HepG2 (cell line): Measurements from ENCODE around the gene SLC29A2. TPM values are rescaled to one million over a fixed set of nuclear protein-coding genes. Genes with fewer than 3 reads are reported as not detected.

Experiments
- BATF2 ChIP-seq: sonication (generic); formaldehyde crosslinking; IDR thresholded peaks from 2 replicates; pipeline ENCODE4 v1.8.0; 2022; ENCODE audit warnings: mild to moderate bottlenecking, missing genetic modification reagents, moderate library complexity
- CBX1 ChIP-seq: IDR thresholded peaks from one replicate; pipeline ENCODE4 v1.6.1; 2016; ENCODE audit warnings: antibody characterized with exemption, low read depth
- CCDC6 ChIP-seq: sonication (generic); formaldehyde crosslinking; IDR thresholded peaks from 2 replicates; pipeline ENCODE4 v1.8.1; 2022; ENCODE audit warnings: mild to moderate bottlenecking, missing genetic modification reagents, moderate library complexity
- CHD4 ChIP-seq: fragments of 200-600 bp; sonication (generic); IDR thresholded peaks from 2 replicates; pipeline ENCODE4 v1.7.0; 2017; ENCODE audit warnings: mild to moderate bottlenecking, low read length, borderline replicate concordance
- DMAP1 ChIP-seq: IDR thresholded peaks from 2 replicates; pipeline ENCODE4 v1.6.1; 2016
- GZF1 ChIP-seq: sonication (generic); formaldehyde crosslinking; IDR thresholded peaks from 2 replicates; pipeline ENCODE4 v1.5.1; 2020; ENCODE audit warnings: mild to moderate bottlenecking, missing genetic modification reagents
- HIVEP1 ChIP-seq: sonication (generic); formaldehyde crosslinking; IDR thresholded peaks from 2 replicates; pipeline ENCODE4 v1.4.0; 2020; ENCODE audit warnings: mild to moderate bottlenecking, missing genetic modification reagents
- MTA1 ChIP-seq: sonication (generic); formaldehyde crosslinking; IDR thresholded peaks from 2 replicates; pipeline ENCODE4 v1.4.0; 2020; ENCODE audit warnings: missing genetic modification reagents, mild to moderate bottlenecking, borderline replicate concordance
- NCOA5 ChIP-seq: sonication (generic); formaldehyde crosslinking; IDR thresholded peaks from 2 replicates; pipeline ENCODE4 v1.4.0; 2020; ENCODE audit warnings: missing genetic modification reagents
- NPAS2 ChIP-seq: sonication (generic); formaldehyde crosslinking; IDR thresholded peaks from 2 replicates; pipeline ENCODE4 v1.8.0; 2022; ENCODE audit warnings: mild to moderate bottlenecking, missing genetic modification reagents, borderline replicate concordance
- NR3C1 ChIP-seq: sonication (generic); formaldehyde crosslinking; IDR thresholded peaks from 2 replicates; pipeline ENCODE4 v1.4.0; 2020; ENCODE audit warnings: missing genetic modification reagents
- PAX8 ChIP-seq: sonication (generic); formaldehyde crosslinking; IDR thresholded peaks from 2 replicates; pipeline ENCODE4 v1.8.0; 2022; ENCODE audit warnings: mild to moderate bottlenecking, missing genetic modification reagents, borderline replicate concordance
- PHF21A ChIP-seq: sonication (generic); formaldehyde crosslinking; IDR thresholded peaks from 2 replicates; pipeline ENCODE4 v1.5.0; 2020; ENCODE audit warnings: mild to moderate bottlenecking, missing genetic modification reagents
- POLR2A ChIP-seq, 2 experiments: IDR thresholded peaks; 2 replicates each; pipeline ENCODE4 v1.6.1; 2011; ENCODE audit warnings: low read depth in 2 of 2, low read length in 2 of 2, mild to moderate bottlenecking in 1 of 2, moderate library complexity in 1 of 2; ENCODE audit not compliant: insufficient read depth in 1 of 2
- SIX4 ChIP-seq: sonication (generic); formaldehyde crosslinking; IDR thresholded peaks from 2 replicates; pipeline ENCODE4 v1.4.0; 2020; ENCODE audit warnings: missing genetic modification reagents
- SNAI1 ChIP-seq: sonication (generic); formaldehyde crosslinking; IDR thresholded peaks from 2 replicates; pipeline ENCODE4 v1.5.0; 2020; ENCODE audit warnings: mild to moderate bottlenecking, missing genetic modification reagents, borderline replicate concordance
- SOX5 ChIP-seq: IDR thresholded peaks from 2 replicates; pipeline ENCODE4 v1.6.1; 2016; ENCODE audit warnings: borderline replicate concordance
- TARDBP ChIP-seq: sonication (generic); formaldehyde crosslinking; IDR thresholded peaks from 2 replicates; pipeline ENCODE4 v1.8.0; 2022; ENCODE audit warnings: mild to moderate bottlenecking, missing genetic modification reagents
- ZBTB26 ChIP-seq: IDR thresholded peaks from 2 replicates; pipeline ENCODE4 v1.6.1; 2016; ENCODE audit warnings: missing compliant biosample characterization, missing genetic modification reagents, borderline replicate concordance
- ZBTB4 ChIP-seq: sonication (generic); formaldehyde crosslinking; IDR thresholded peaks from 2 replicates; pipeline ENCODE4 v1.4.0; 2020; ENCODE audit warnings: missing genetic modification reagents, mild to moderate bottlenecking, borderline replicate concordance
- ZNF205 ChIP-seq: IDR thresholded peaks from 2 replicates; pipeline ENCODE4 v1.6.1; 2018; ENCODE audit warnings: missing biosample characterization, missing genetic modification reagents
- ZNF382 ChIP-seq: sonication (generic); formaldehyde crosslinking; IDR thresholded peaks from 2 replicates; pipeline ENCODE4 v1.5.0; 2020; ENCODE audit warnings: missing genetic modification reagents, mild to moderate bottlenecking, borderline replicate concordance
- ZNF446 ChIP-seq: sonication (generic); formaldehyde crosslinking; IDR thresholded peaks from 2 replicates; pipeline ENCODE4 v1.5.0; 2020; ENCODE audit warnings: mild to moderate bottlenecking, missing genetic modification reagents
- ZNF570 ChIP-seq: sonication (generic); formaldehyde crosslinking; IDR thresholded peaks from 2 replicates; pipeline ENCODE4 v1.4.0; 2020; ENCODE audit warnings: mild to moderate bottlenecking, missing genetic modification reagents, borderline replicate concordance
- ZNF670 ChIP-seq: sonication (generic); formaldehyde crosslinking; IDR thresholded peaks from 2 replicates; pipeline ENCODE4 v1.8.0; 2022; ENCODE audit warnings: mild to moderate bottlenecking, missing genetic modification reagents, borderline replicate concordance
- ZNF746 ChIP-seq: sonication (generic); formaldehyde crosslinking; IDR thresholded peaks from 2 replicates; pipeline ENCODE4 v1.8.0; 2022; ENCODE audit warnings: mild to moderate bottlenecking, missing genetic modification reagents
- ZNF768 ChIP-seq: sonication (generic); formaldehyde crosslinking; IDR thresholded peaks from 2 replicates; pipeline ENCODE4 v1.4.0; 2020; ENCODE audit warnings: missing genetic modification reagents
- polyA plus RNA-seq, 8 experiments: library from polyadenylated mRNA; depleted of rRNA in 3 of 8; stranded (reverse) in 7 of 8; unstranded in 1 of 8; fragments of >200 nt; fragmentation: Illumina TruSeq in 4 of 8; extraction: Trizol in 4 of 8; gene quantifications; 2 replicates each; pipeline versions ENCODE4 v1.2.1 to v1.2.3, GENCODE V29; 2011 to 2016; ENCODE audit warnings: low read depth in 4 of 8, missing spikeins in 1 of 8, mixed read lengths in 1 of 8; ENCODE audit not compliant: insufficient read depth in 1 of 8
- total RNA-seq, 5 experiments: library from RNA; depleted of rRNA; stranded (reverse); fragments of >200 nt; fragmentation: Illumina TruSeq; extraction: Trizol; gene quantifications; 2 replicates each; pipeline ENCODE4 v1.2.3, GENCODE V29; 2016; ENCODE audit warnings: low read depth in 1 of 5

SLC29A2 gene
- total and polyA plus RNA-seq, 2 of the 13 experiments (the other 11 are each of a cell fraction or from before 2014, with no cell fraction given): 0.63 to 0.66 TPM

GRCh38 chr11:66328302-66329144 lies 43.0 kb downstream of the SLC29A2 start (continued):
- TF ChIP-seq HIVEP1: peak; percentile 66; the same call in 1 of the 2 replicates
- no peak for TF ChIP-seq ZNF670 (CRISPR knock-in tag)
- TF ChIP-seq ZBTB4 (CRISPR knock-in tag): 0 out of 2 replicates have a peak, but pooled peaks have one; percentile 27
- TF ChIP-seq ZNF382: no peak
- TF ChIP-seq ZNF570 (CRISPR knock-in tag): no peak
- peak; percentile 56; the same call in 1 of the 2 replicates for TF ChIP-seq SOX5
- peak; percentile 72; the same call in 1 of the 2 replicates for TF ChIP-seq GZF1 (CRISPR knock-in tag)
- TF ChIP-seq TARDBP (CRISPR knock-in tag): peak; percentile 55; the same call in 1 of the 2 replicates
- TF ChIP-seq DMAP1: peak; percentile 90
- no peak for TF ChIP-seq SNAI1 (CRISPR knock-in tag)
- TF ChIP-seq PHF21A: peak; percentile 64; the same call in 1 of the 2 replicates
- no peak for TF ChIP-seq ZNF446 (CRISPR knock-in tag)
- TF ChIP-seq MTA1 (CRISPR knock-in tag): no peak; the same call in 1 of the 2 replicates
- TF ChIP-seq ZNF768 (CRISPR knock-in tag): peak; percentile 57; the same call in 1 of the 2 replicates
- no peak for TF ChIP-seq NPAS2 (CRISPR knock-in tag)
- TF ChIP-seq CBX1: no peak
- TF ChIP-seq CCDC6 (CRISPR knock-in tag): no peak
- TF ChIP-seq NCOA5: no peak
- 0 out of 2 replicates have a peak, but pooled peaks have one; percentile 27 for TF ChIP-seq ZBTB26 (CRISPR knock-in tag)
- no peak for TF ChIP-seq ZNF746 (CRISPR knock-in tag)
- TF ChIP-seq BATF2 (CRISPR knock-in tag): 0 out of 2 replicates have a peak, but pooled peaks have one; percentile 48
- TF ChIP-seq POLR2A (IDR thresholded peaks at IDR 0.05; ENCODE audit: insufficient read depth in 1 of 2, low read depth in 2 of 2, low read length in 2 of 2): no peak
- no peak for TF ChIP-seq CHD4
- peak; percentile 53; the same call in 1 of the 2 replicates for TF ChIP-seq ZNF205 (CRISPR knock-in tag)
- TF ChIP-seq SIX4 (CRISPR knock-in tag): no peak
- TF ChIP-seq NR3C1 (CRISPR knock-in tag): no peak
- TF ChIP-seq PAX8 (CRISPR knock-in tag): no peak
